ENCODE results near the gene OGT.
"Not testable (repeated sequence)": the region's sequence is repeated elsewhere in the genome, so short reads cannot be mapped to it uniquely, and the experiment has no call there.

Gene OGT

GRCh38 chrX:71532753-71533425, at the start of gene OGT:
TSS of gene OGT (plus strand) at chrX:71533104. CDS start at chrX:71533300, 196 bp downstream.
- peak; percentile 11 to 94 (median 83) for DNase-seq

- no peak for DNase-seq
Observed at GRCh38 chrX:71487814-71488213, 45.1 kb upstream of the OGT start.

GRCh38 chrX:71489540-71489939, 43.4 kb upstream of the OGT start:
- DNase-seq, result no peak

- DNase-seq, result peak in 11 of 56 donors; percentile 0 to 25 (median 1)
Observed at GRCh38 chrX:71492231-71493065, 40.5 kb upstream of the OGT start.

- DNase-seq, result peak in 2 of 56 donors; percentile 1
Observed at GRCh38 chrX:71493111-71493613, 39.7 kb upstream of the OGT start.

GRCh38 chrX:71495979-71496378, 36.9 kb upstream of the OGT start:
- DNase-seq, result not testable (repeated sequence)

- DNase-seq, result no peak
Observed at GRCh38 chrX:71496476-71496875, 36.4 kb upstream of the OGT start.

- DNase-seq, result not testable (repeated sequence)
Observed at GRCh38 chrX:71502080-71502479, 30.8 kb upstream of the OGT start.

GRCh38 chrX:71504346-71504745, 28.6 kb upstream of the OGT start:
- DNase-seq, result no peak

GRCh38 chrX:71509289-71509688, 23.6 kb upstream of the OGT start:
- DNase-seq, result no peak

GRCh38 chrX:71510161-71510560, 22.7 kb upstream of the OGT start:
- DNase-seq, result no peak

- DNase-seq, result not testable (repeated sequence)
Observed at GRCh38 chrX:71513731-71514130, 19.2 kb upstream of the OGT start.

- DNase-seq, result no peak
Observed at GRCh38 chrX:71514367-71515037, 18.4 kb upstream of the OGT start.

GRCh38 chrX:71515038-71515396, 17.9 kb upstream of the OGT start:
- no peak for DNase-seq

GRCh38 chrX:71525316-71525715, 7.6 kb upstream of the OGT start:
- no peak for DNase-seq

GRCh38 chrX:71532078-71532752, 689 bp upstream of the OGT start:
- DNase-seq, result peak in 11 of 56 donors; percentile 4 to 48 (median 16)

GRCh38 chrX:71533516-71533850, 579 bp downstream of the OGT start:
- DNase-seq, result peak in 2 of 56 donors; percentile 8 to 17

GRCh38 chrX:71533851-71534561, 1.1 kb downstream of the OGT start:
- peak in 40 of 56 donors; percentile 0 to 64 (median 20) for DNase-seq

- DNase-seq, result no peak
Observed at GRCh38 chrX:71534773-71535544, 2.1 kb downstream of the OGT start.

GRCh38 chrX:71536285-71536684, 3.4 kb downstream of the OGT start:
- DNase-seq, result peak in 8 of 56 donors; percentile 0 to 43 (median 2)
